ENCODE measurements around the gene LCT. TPM values are rescaled to one million over a fixed set of nuclear protein-coding genes. Genes with fewer than 3 reads are reported as not detected.

Gene LCT
- polyA plus RNA-seq: not detected in 2 replicates

DNA sequence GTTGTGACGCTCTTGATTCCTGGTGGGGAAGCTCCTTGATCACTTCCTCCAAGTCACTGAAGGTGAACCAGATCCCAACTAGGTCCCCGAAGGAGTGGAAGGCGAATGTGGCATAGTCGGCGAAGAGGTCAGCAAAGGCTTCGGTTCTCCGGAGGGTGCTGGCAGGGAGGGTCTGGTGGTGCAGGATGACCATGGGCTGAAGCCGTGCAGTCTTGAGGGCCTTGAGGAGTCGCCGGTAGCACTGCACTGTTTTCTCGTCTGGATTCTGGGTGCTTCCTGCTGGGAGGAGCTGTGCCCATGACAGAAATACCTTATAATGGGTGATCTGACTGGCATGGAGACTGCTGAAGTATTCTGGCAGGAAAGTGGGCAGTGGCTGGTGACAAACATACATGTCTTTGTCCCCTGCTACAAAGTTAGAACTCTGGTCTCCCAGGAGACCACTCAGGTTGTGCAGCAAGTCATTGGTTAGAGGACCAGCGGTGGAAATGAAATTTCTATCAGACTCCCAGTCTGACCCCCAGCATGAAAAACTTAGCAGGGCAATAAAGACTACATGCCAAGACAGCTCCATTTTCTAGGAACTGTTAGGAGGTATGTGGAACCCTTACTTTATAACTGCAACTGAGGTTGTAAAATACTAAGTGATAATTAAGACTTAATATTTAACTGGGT is at the start of gene LCT:
Gene LCT (minus strand): TSS at position 589 of the 675 bp plus-strand sequence. CDS start 15 bp downstream, at position 574.

DNA sequence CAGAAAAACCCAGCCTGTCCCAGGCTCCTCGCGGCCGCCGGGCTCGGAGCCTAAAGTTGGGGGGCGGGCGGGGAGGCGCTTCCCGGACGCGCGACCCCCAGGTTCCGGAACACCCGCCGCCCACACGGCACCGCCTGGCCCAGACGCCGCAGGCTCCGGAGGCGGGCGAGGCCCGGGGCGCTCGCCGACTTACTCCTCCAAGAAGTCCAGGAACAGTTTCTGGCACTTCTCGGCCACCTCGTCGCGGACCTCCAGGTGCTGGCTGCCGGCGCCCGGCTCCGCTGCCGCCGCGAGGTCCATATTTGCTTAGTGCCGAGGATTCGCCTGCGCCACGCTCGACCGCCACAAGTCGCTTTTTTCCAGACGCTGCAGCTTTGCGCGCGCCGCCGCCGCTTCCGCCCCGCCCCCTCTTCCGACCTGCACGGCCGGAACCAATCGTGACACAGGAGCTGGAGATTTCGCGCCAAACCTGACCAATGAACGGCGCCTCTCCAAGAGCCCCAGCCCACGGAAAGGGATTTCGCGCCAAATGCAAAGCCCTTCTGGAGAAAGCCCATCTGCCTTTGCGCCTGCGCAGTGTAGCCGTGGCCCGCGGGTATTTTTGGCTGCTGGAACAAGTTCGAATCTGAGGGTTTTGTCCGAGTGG is 39.2 kb upstream of the LCT start, which contains the start of gene MCM6:
Gene MCM6 (minus strand): TSS at position 378 of the 646 bp plus-strand sequence. CDS start 78 bp downstream, at position 300.

DNA sequence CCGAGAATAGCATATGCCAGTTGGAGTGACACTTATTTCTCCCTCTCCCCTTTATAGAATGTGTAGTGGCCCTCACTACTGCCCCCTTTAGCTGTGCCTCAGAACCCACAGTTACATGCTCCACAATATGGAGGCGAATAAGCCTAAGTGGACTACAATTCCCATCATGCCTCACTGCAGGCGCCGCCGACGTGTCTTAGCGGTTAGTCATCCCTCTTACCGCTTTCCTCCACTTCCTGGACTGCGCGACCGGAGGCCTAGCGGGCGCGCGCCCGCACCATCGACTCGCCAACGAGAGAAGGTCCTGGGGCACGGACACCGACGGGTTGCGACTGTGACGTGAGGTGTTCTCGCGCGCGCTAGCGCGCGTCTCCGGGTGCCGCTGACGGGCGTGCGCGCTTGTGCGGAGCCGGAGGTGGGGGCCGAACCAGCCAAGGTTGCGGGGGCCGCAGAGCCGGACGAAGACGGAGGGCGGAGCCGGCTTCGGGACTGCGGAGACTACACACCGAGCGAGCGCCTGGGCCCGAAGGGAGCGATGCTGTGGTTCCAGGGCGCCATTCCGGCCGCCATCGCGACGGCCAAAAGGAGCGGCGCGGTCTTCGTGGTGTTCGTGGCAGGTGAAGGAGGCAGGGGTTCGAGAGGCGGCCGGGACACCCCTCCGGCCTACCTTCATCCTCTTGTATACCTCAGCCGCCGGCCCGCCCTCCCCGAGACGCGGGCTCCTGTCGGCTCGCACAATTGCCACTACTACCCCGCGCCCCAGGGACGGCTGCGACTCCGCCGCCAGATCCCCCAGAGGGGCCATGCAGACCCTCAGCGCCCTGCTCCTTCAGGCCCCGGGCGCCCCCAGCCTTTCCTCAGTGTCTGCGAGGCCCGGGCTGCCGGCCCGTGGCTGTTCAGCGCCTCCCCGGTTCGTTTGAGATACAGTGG is 95.3 kb downstream of the LCT start, which contains the start of gene UBXN4:
Gene UBXN4 (plus strand): TSS at position 461 of the 930 bp plus-strand sequence. CDS start 75 bp downstream, at position 536.

Other genes starting within 250 kb of the LCT start
- gene UBXN4, start 95.3 kb downstream of the LCT start, polyA plus RNA-seq: 152 TPM in 2 replicates
- 2.5 and 11.5 TPM in 2 replicates for gene MCM6, start 39.3 kb upstream of the LCT start, polyA plus RNA-seq
- gene DARS1, start 148.4 kb upstream of the LCT start, polyA plus RNA-seq: 130 and 160 TPM in 2 replicates

Measured in Purkinje cell (primary cell).